Left renal pelvis (tissue), 4 donors: ENCODE data around the gene BACH1. TPM values are rescaled to one million over a fixed set of nuclear protein-coding genes. Genes with fewer than 3 reads are reported as not detected.

ENCODE experiments used
- DNase-seq, 4 donors: peaks; one replicate each; pipeline ENCODE4 v3.0.0-alpha.2; 2013; ENCODE audit warnings: low read depth in 4 of 4, low spot score in 3 of 4
- polyA plus RNA-seq, 4 donors: library from polyadenylated mRNA; unstranded; fragments of 120-200 nt; gene quantifications; one replicate each; pipeline ENCODE4 v1.2.1, GENCODE V29; 2013; ENCODE audit not compliant: insufficient read length in 4 of 4

The BACH1 gene
- polyA plus RNA-seq, 4 donors: 35.5 to 54.5 (median 45.8) TPM

GRCh38 chr21:29374481-29374880, 75.8 kb downstream of the BACH1 start:
- DNase-seq: no peak

GRCh38 chr21:29376556-29376955, 77.8 kb downstream of the BACH1 start:
- DNase-seq: no peak

GRCh38 chr21:29377266-29377665, 78.5 kb downstream of the BACH1 start:
- DNase-seq: no peak

GRCh38 chr21:29378832-29379231, 80.1 kb downstream of the BACH1 start:
- no peak for DNase-seq

- DNase-seq: no peak
These were observed 80.9 kb downstream of the BACH1 start for GRCh38 chr21:29379517-29380054.

- no peak for DNase-seq
These were observed 83.4 kb downstream of the BACH1 start for GRCh38 chr21:29382030-29382654.

GRCh38 chr21:29384683-29385359, 86.1 kb downstream of the BACH1 start:
- no peak for DNase-seq

- no peak for DNase-seq
These were observed 87.3 kb downstream of the BACH1 start for GRCh38 chr21:29385934-29386520.

GRCh38 chr21:29386803-29387202, 88.1 kb downstream of the BACH1 start:
- DNase-seq: no peak

- DNase-seq: no peak
These were observed 88.9 kb downstream of the BACH1 start for GRCh38 chr21:29387598-29387997.

- DNase-seq: no peak
These were observed 90.4 kb downstream of the BACH1 start for GRCh38 chr21:29389136-29389535.

- DNase-seq: no peak
These were observed 92.1 kb downstream of the BACH1 start for GRCh38 chr21:29390778-29391177.

GRCh38 chr21:29394051-29394450, 95.3 kb downstream of the BACH1 start:
- DNase-seq: no peak

Other genes with a start within 250 kb of the BACH1 start
- gene CCT8, start 225.3 kb upstream of the BACH1 start, polyA plus RNA-seq: 100 to 1,000 TPM; 155 to 278 (median 256) TPM
- gene MAP3K7CL, start 168.3 kb upstream of the BACH1 start, polyA plus RNA-seq: 1 to 10 TPM; 4.8 to 7.7 (median 6.0) TPM